ENCODE data around the gene ASPA.

DNA sequence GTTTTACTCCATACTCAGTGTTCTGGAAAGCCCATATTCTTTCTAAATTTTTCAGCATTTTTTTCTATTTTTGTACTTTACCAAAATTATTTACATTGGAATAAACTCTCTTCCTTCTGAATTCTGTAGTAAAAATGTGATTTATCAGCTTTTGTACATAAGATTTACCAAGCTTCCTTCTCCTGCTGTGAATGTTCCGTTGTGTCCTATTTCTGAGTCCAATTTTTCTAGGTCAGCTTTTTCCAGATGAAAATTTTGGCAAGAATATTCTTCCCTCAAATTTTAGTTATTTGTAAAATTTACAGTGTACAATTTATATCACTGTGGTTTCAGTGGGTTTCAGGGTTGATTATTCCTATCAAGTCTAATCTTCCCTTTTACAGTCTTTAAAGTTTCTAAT lies 27.5 kb downstream of the ASPA start:
- no peak for TF ChIP-seq EP300 (IDR thresholded peaks at IDR 0.05; ENCODE audit: low read depth)
- TF ChIP-seq, protein P1, sequence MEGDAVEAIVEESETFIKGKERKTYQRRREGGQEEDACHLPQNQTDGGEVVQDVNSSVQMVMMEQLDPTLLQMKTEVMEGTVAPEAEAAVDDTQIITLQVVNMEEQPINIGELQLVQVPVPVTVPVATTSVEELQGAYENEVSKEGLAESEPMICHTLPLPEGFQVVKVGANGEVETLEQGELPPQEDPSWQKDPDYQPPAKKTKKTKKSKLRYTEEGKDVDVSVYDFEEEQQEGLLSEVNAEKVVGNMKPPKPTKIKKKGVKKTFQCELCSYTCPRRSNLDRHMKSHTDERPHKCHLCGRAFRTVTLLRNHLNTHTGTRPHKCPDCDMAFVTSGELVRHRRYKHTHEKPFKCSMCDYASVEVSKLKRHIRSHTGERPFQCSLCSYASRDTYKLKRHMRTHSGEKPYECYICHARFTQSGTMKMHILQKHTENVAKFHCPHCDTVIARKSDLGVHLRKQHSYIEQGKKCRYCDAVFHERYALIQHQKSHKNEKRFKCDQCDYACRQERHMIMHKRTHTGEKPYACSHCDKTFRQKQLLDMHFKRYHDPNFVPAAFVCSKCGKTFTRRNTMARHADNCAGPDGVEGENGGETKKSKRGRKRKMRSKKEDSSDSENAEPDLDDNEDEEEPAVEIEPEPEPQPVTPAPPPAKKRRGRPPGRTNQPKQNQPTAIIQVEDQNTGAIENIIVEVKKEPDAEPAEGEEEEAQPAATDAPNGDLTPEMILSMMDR (IDR thresholded peaks at IDR 0.05): no peak
- TF ChIP-seq POLR2A (IDR thresholded peaks at IDR 0.05): no peak
- TF ChIP-seq POLR2AphosphoS5 (IDR thresholded peaks at IDR 0.05): no peak
